HCT116 (cell line): ENCODE results near the gene SART3. TPM values are rescaled to one million over a fixed set of nuclear protein-coding genes. Genes with fewer than 3 reads are reported as not detected.

Experiments
- ATAC-seq: fragments of 200-7000 bp; cut with Tn5 transposase; 2 replicates; pipeline ENCODE4 v1.9.1; 2020; ENCODE audit warnings: mild to moderate bottlenecking, moderate library complexity
- BruUV-seq: library from RNA; stranded (reverse); fragments of 400-500 nt; replicated peaks from 2 replicates; lab custom pipeline; 2021; lab: Mats Ljungman, UMichigan
- CTCF ChIA-PET: fragments of 300-600 bp; sonication (Branson Sonifier 250); formaldehyde crosslinking; loops from one replicate; lab custom pipeline; 2021; ENCODE audit warnings: antibody characterized with exemption; lab: Charles Lee
- POLR2A ChIA-PET: fragments of 300-600, 350-600 bp; sonication (Branson Sonifier 250); formaldehyde crosslinking; loops from one replicate; lab custom pipeline; 2021; ENCODE audit warnings: antibody characterized with exemption; lab: Charles Lee
- RAD21 ChIA-PET, 2 experiments: fragments of 300-600 bp; sonication (Branson Sonifier 250); formaldehyde crosslinking; loops; one replicate each; lab custom pipeline; 2023; ENCODE audit warnings: low total read pairs in 2 of 2; ENCODE audit not compliant: uncharacterized antibody in 2 of 2, unreplicated experiment in 2 of 2, low non-redundant PET in 1 of 2; lab: Charles Lee
- DNase-seq: peaks from one replicate; pipeline ENCODE4 v3.0.0-alpha.2; 2010; ENCODE audit warnings: low read depth, low spot score
- H2AFZ ChIP-seq: fragments of 200-600 bp; shearing (Covaris generic), sonication (generic); 2 replicates; pipeline ENCODE4 v1.6.1; 2017; ENCODE audit warnings: low read depth, mixed run types, mixed read lengths, antibody characterized with exemption, low read length; ENCODE audit not compliant: poor library complexity, severe bottlenecking
- H3K27ac ChIP-seq: 2 replicates; pipeline ENCODE4 v1.5.1; 2012; ENCODE audit warnings: low read depth, low read length
- H3K27me3 ChIP-seq: fragments of 200-600 bp; sonication (generic); 2 replicates; pipeline ENCODE4 v1.6.1; 2016; ENCODE audit warnings: mixed run types, low read length, mixed read lengths; ENCODE audit not compliant: insufficient read depth
- H3K36me3 ChIP-seq, 2 experiments: fragments of 200-500 bp in 1 of 2; fragments of 200-600 bp in 1 of 2; sonication (Bioruptor generic) in 1 of 2; sonication (generic) in 1 of 2; 2 replicates each; pipeline versions ENCODE4 v1.5.1 to v1.6.1; 2014 to 2016; ENCODE audit warnings: low read length in 2 of 2, inconsistent platforms in 1 of 2, mixed read lengths in 1 of 2, mixed run types in 1 of 2; ENCODE audit not compliant: insufficient read depth in 2 of 2, control insufficient read depth in 1 of 2
- H3K4me1 ChIP-seq, 2 experiments: fragments of 200-600 bp in 1 of 2; sonication (generic) in 1 of 2; 2 replicates each; pipeline versions ENCODE4 v1.5.1 to v1.6.1; 2012 to 2017; ENCODE audit warnings: low read length in 2 of 2, inconsistent platforms in 1 of 2, mild to moderate bottlenecking in 1 of 2, mixed read lengths in 1 of 2, mixed run types in 1 of 2, moderate library complexity in 1 of 2; ENCODE audit not compliant: insufficient read depth in 2 of 2, control insufficient read depth in 1 of 2
- H3K4me2 ChIP-seq: fragments of 200-600 bp; sonication (generic); 2 replicates; pipeline ENCODE4 v1.6.1; 2017; ENCODE audit warnings: mixed run types, low read length, mixed read lengths
- H3K4me3 ChIP-seq, 2 experiments: fragments of 200-600 bp in 1 of 2; sonication (generic) in 1 of 2; replicated peaks in 1 of 2; 2 replicates each; pipeline ENCODE4 v1.5.1; 2011 to 2016; ENCODE audit warnings: low read length in 2 of 2, control low read depth in 1 of 2, low read depth in 1 of 2, mild to moderate bottlenecking in 1 of 2, mixed read lengths in 1 of 2, mixed run types in 1 of 2
- H3K79me2 ChIP-seq: fragments of 200-600 bp; sonication (generic); 2 replicates; pipeline ENCODE4 v1.6.1; 2017; ENCODE audit warnings: mild to moderate bottlenecking, mixed run types, low read length, moderate library complexity, mixed read lengths; ENCODE audit not compliant: insufficient read depth
- H3K9ac ChIP-seq: fragments of 200-600 bp; sonication (generic); 2 replicates; pipeline ENCODE4 v1.6.1; 2016; ENCODE audit warnings: low read length, mixed read lengths
- H3K9me2 ChIP-seq: fragments of 200-600 bp; sonication (generic), shearing (Covaris generic); 2 replicates; pipeline ENCODE4 v1.6.1; 2017; ENCODE audit warnings: mixed run types, mild to moderate bottlenecking, moderate library complexity; ENCODE audit not compliant: insufficient read depth
- H3K9me3 ChIP-seq, 2 experiments: fragments of 200-500 bp in 1 of 2; fragments of 200-600 bp in 1 of 2; sonication (Bioruptor generic) in 1 of 2; sonication (generic) in 1 of 2; 2 replicates each; pipeline ENCODE4 v1.6.1; 2014 to 2017; ENCODE audit warnings: low read length in 2 of 2, mixed read lengths in 2 of 2, inconsistent platforms in 1 of 2, low read depth in 1 of 2, mild to moderate bottlenecking in 1 of 2, mixed run types in 1 of 2, moderate library complexity in 1 of 2; ENCODE audit not compliant: control insufficient read depth in 1 of 2, insufficient read depth in 1 of 2
- H4K20me1 ChIP-seq: fragments of 200-600 bp; sonication (generic), shearing (Covaris generic); 2 replicates; pipeline ENCODE4 v1.6.1; 2017; ENCODE audit warnings: mixed run types, mild to moderate bottlenecking, moderate library complexity; ENCODE audit not compliant: insufficient read depth
- CEBPB ChIP-seq: IDR thresholded peaks from 2 replicates; pipeline ENCODE4 v1.6.1; 2012; ENCODE audit warnings: low read depth
- CTCF ChIP-seq, 3 experiments: fragments of 200-600 bp in 1 of 3; sonication (generic) in 1 of 3; IDR thresholded peaks in 2 of 3; conservative IDR thresholded peaks in 1 of 3; 2 replicates each; pipeline ENCODE4 v1.5.1; 2012 to 2017; ENCODE audit warnings: low read depth in 2 of 3, low read length in 2 of 3, antibody characterized with exemption in 1 of 3, borderline replicate concordance in 1 of 3, control low read depth in 1 of 3, mild to moderate bottlenecking in 1 of 3, mixed read lengths in 1 of 3, mixed run types in 1 of 3, moderate library complexity in 1 of 3; ENCODE audit not compliant: insufficient read depth in 1 of 3
- intact Hi-C: fragments of 100-400 bp; cut with micrococcal nuclease; formaldehyde crosslinking; loops from 2 replicates; pipeline ENCODE4 v1.10.0; 2022
- total RNA-seq: library from RNA; stranded (reverse); gene quantifications from one replicate; pipeline ENCODE4 v1.2.1, GENCODE V29; 2021; ENCODE audit not compliant: unreplicated experiment

Gene SART3
- total RNA-seq, 1 experiment from 2014 or later, result 76.1 TPM

GRCh38 chr12:108600702-108601007 is 39.7 kb upstream of the SART3 start (continued):
- TF ChIP-seq CTCF (IDR thresholded peaks at IDR 0.05 in 2 of 3, conservative IDR thresholded peaks at IDR 0.05 in 1 of 3; ENCODE audit: borderline replicate concordance in 1 of 3, insufficient read depth in 1 of 3, low read depth in 2 of 3, low read length in 2 of 3), result no peak

- ChIA-PET RAD21 (no interaction called here), POLR2A (no interaction called here), CTCF (no interaction called here)
- DNase-seq (no peak), ATAC-seq (no peak)
- intact Hi-C loops, result no loop called here
- TF ChIP-seq CEBPB, result no peak
- 0 out of 6 replicates have a peak, but pooled peaks of 1 of the 3 experiments have one; percentile 12 for TF ChIP-seq CTCF (IDR thresholded peaks at IDR 0.05 in 2 of 3, conservative IDR thresholded peaks at IDR 0.05 in 1 of 3; ENCODE audit: borderline replicate concordance in 1 of 3, insufficient read depth in 1 of 3, low read depth in 2 of 3, low read length in 2 of 3)
- Histone ChIP-seq H3K36me3 (no peaks in the 10 kb centered on the region), H3K9me2 (no peaks in the 10 kb centered on the region), H2AFZ (no peak overlapping the region), H3K4me2 (no peak overlapping the region), H3K79me2 (no peaks in the 10 kb centered on the region), H3K27me3 (no peaks in the 10 kb centered on the region), H4K20me1 (no peaks in the 10 kb centered on the region), H3K4me3 (no peak overlapping the region), H3K27ac (no peak overlapping the region), H3K9ac (no peak overlapping the region), H3K4me1 (no peaks in the 10 kb centered on the region; a peak in 1 of 4 replicates), H3K9me3 (no peaks in the 10 kb centered on the region)
- no TSS peak for BruUV-seq
These were observed 39.2 kb upstream of the SART3 start for GRCh38 chr12:108599948-108600701.
